ENCODE results near the gene C20orf96.
"Not testable (repeated sequence)": the region's sequence is repeated elsewhere in the genome, so short reads cannot be mapped to it uniquely, and the experiment has no call there.

Gene C20orf96

GRCh38 chr20:290084-290831, at the start of gene C20orf96:
Gene C20orf96 (minus strand): TSS chr20:290750. CDS start chr20:290610, 140 bp downstream.
- DNase-seq = peak; percentile 91

- DNase-seq = not testable (repeated sequence)
Measured at GRCh38 chr20:336040-336439, 45.5 kb upstream of the C20orf96 start.

- DNase-seq = no peak
Measured at GRCh38 chr20:334578-334977, 44.0 kb upstream of the C20orf96 start.

- peak; percentile 67 for DNase-seq
Measured at GRCh38 chr20:330233-331149, 39.9 kb upstream of the C20orf96 start.

- DNase-seq = no peak
Measured at GRCh38 chr20:329851-330232, 39.3 kb upstream of the C20orf96 start.

- no peak for DNase-seq
Measured at GRCh38 chr20:328975-329695, 38.6 kb upstream of the C20orf96 start.

GRCh38 chr20:328027-328974, 37.8 kb upstream of the C20orf96 start:
- DNase-seq = no peak

- peak; percentile 91 for DNase-seq
Measured at GRCh38 chr20:327186-328026, 36.9 kb upstream of the C20orf96 start.

GRCh38 chr20:326645-327185, 36.2 kb upstream of the C20orf96 start:
- no peak for DNase-seq

- DNase-seq = peak; percentile 56
Measured at GRCh38 chr20:325889-326644, 35.5 kb upstream of the C20orf96 start.

GRCh38 chr20:325045-325888, 34.7 kb upstream of the C20orf96 start, which contains the start of gene SOX12:
Gene SOX12 (plus strand): TSS chr20:325552. CDS start chr20:325925, 373 bp downstream.
- peak; percentile 93 for DNase-seq

GRCh38 chr20:324177-325044, 33.9 kb upstream of the C20orf96 start:
- peak; percentile 82 for DNase-seq

- no peak for DNase-seq
Measured at GRCh38 chr20:316316-317068, 25.9 kb upstream of the C20orf96 start.

- no peak for DNase-seq
Measured at GRCh38 chr20:313948-314347, 23.4 kb upstream of the C20orf96 start.

- DNase-seq = no peak
Measured at GRCh38 chr20:313402-313801, 22.9 kb upstream of the C20orf96 start.

- DNase-seq = no peak
Measured at GRCh38 chr20:312866-313265, 22.3 kb upstream of the C20orf96 start.

- no peak for DNase-seq
Measured at GRCh38 chr20:312067-312466, 21.5 kb upstream of the C20orf96 start.

All from midbrain (tissue), 1 donor.